IMR-90 (cell line): ENCODE data around the gene ASCL3. TPM values are rescaled to one million over a fixed set of nuclear protein-coding genes. Genes with fewer than 3 reads are reported as not detected.

Source experiments
- ATAC-seq: fragments of 200-7000 bp; cut with Tn5 transposase; 2 replicates; pipeline ENCODE4 v1.9.1; 2020; ENCODE audit warnings: low read depth, mild to moderate bottlenecking, moderate library complexity
- BruUV-seq: library from RNA; stranded (reverse); fragments of 400-500 nt; replicated peaks from 2 replicates; lab custom pipeline; 2021; lab: Mats Ljungman, UMichigan
- CTCF ChIA-PET: fragments of 300-600 bp; formaldehyde crosslinking; extraction: SDS; loops from one replicate; lab custom pipeline; 2021; ENCODE audit warnings: antibody characterized with exemption; lab: Yijun Ruan, JAX
- POLR2A ChIA-PET: fragments of 300-600 bp; sonication (Branson Sonifier 250); formaldehyde crosslinking; loops from one replicate; lab custom pipeline; 2022; ENCODE audit warnings: antibody characterized with exemption; ENCODE audit not compliant: unreplicated experiment; lab: Charles Lee
- DNase-seq: peaks from one replicate; pipeline ENCODE4 v3.0.0; 2013
- H2AFZ ChIP-seq: replicated peaks from 2 replicates; pipeline ENCODE3; 2013; ENCODE audit warnings: low read length, mild to moderate bottlenecking; ENCODE audit not compliant: poor library complexity
- H2AK5ac ChIP-seq: 2 replicates; pipeline ENCODE4 v1.6.1; 2013; ENCODE audit warnings: low read depth, low read length, inconsistent platforms
- H2AK9ac ChIP-seq: replicated peaks from 2 replicates; pipeline ENCODE3; 2013; ENCODE audit warnings: mild to moderate bottlenecking, low read depth, low read length, moderate library complexity; ENCODE audit not compliant: poor library complexity
- H2BK120ac ChIP-seq: 2 replicates; pipeline ENCODE4 v1.6.1; 2013; ENCODE audit warnings: low read depth, low read length, inconsistent platforms
- H2BK15ac ChIP-seq: 3 replicates; pipeline ENCODE4 v1.6.1; 2013; ENCODE audit warnings: low read depth, low read length, inconsistent platforms
- H2BK20ac ChIP-seq: 2 replicates; pipeline ENCODE4 v1.6.1; 2013; ENCODE audit warnings: low read depth, mild to moderate bottlenecking, inconsistent platforms, low read length, moderate library complexity
- H2BK5ac ChIP-seq: 2 replicates; pipeline ENCODE4 v1.6.1; 2013; ENCODE audit warnings: mild to moderate bottlenecking, low read depth, low read length, inconsistent platforms; ENCODE audit not compliant: poor library complexity, severe bottlenecking
- H3K14ac ChIP-seq: replicated peaks from 2 replicates; pipeline ENCODE4 v1.6.1; 2013; ENCODE audit warnings: low read depth, low read length, inconsistent platforms
- H3K18ac ChIP-seq: 2 replicates; pipeline ENCODE4 v1.6.1; 2013; ENCODE audit warnings: low read depth, low read length, control low read depth
- H3K23ac ChIP-seq: 2 replicates; pipeline ENCODE4 v1.6.1; 2013; ENCODE audit warnings: low read depth, low read length, inconsistent platforms
- H3K27ac ChIP-seq: 2 replicates; pipeline ENCODE4 v1.5.1; 2013; ENCODE audit warnings: mild to moderate bottlenecking, control low read depth, low read length; ENCODE audit not compliant: insufficient read depth
- H3K27me3 ChIP-seq: 2 replicates; pipeline ENCODE4 v1.6.1; 2013; ENCODE audit warnings: low read length; ENCODE audit not compliant: control insufficient read depth, insufficient read depth
- H3K36me3 ChIP-seq: 2 replicates; pipeline ENCODE4 v1.6.1; 2013; ENCODE audit warnings: low read length, mixed read lengths; ENCODE audit not compliant: control insufficient read depth, insufficient read depth
- H3K4ac ChIP-seq: 2 replicates; pipeline ENCODE4 v1.6.1; 2013; ENCODE audit warnings: low read depth, low read length, inconsistent platforms
- H3K4me1 ChIP-seq: 2 replicates; pipeline ENCODE4 v1.6.1; 2013; ENCODE audit warnings: low read length, mixed read lengths; ENCODE audit not compliant: control insufficient read depth, insufficient read depth
- H3K4me2 ChIP-seq: 2 replicates; pipeline ENCODE4 v1.6.1; 2013; ENCODE audit warnings: low read depth, mild to moderate bottlenecking, control low read depth, low read length, moderate library complexity
- H3K4me3 ChIP-seq: 2 replicates; pipeline ENCODE4 v1.5.1; 2013; ENCODE audit warnings: low read depth, mild to moderate bottlenecking, control low read depth, low read length, moderate library complexity; ENCODE audit not compliant: insufficient read depth
- H3K56ac ChIP-seq: 2 replicates; pipeline ENCODE4 v1.6.1; 2013; ENCODE audit warnings: low read length, inconsistent platforms; ENCODE audit not compliant: insufficient read depth; ENCODE audit errors: extremely low read depth
- H3K79me1 ChIP-seq, 2 experiments: 2 replicates each; pipeline ENCODE4 v1.6.1; 2013; ENCODE audit warnings: low read length in 2 of 2, inconsistent platforms in 1 of 2, low read depth in 1 of 2
- H3K9ac ChIP-seq: 2 replicates; pipeline ENCODE4 v1.6.1; 2013; ENCODE audit warnings: low read depth, low read length, control low read depth
- H3K9me1 ChIP-seq: 2 replicates; pipeline ENCODE4 v1.6.1; 2013; ENCODE audit warnings: low read length, inconsistent platforms; ENCODE audit not compliant: insufficient read depth
- H3K9me3 ChIP-seq: 2 replicates; pipeline ENCODE4 v1.6.1; 2013; ENCODE audit warnings: low read length; ENCODE audit not compliant: control insufficient read depth, insufficient read depth
- H4K20me1 ChIP-seq: 2 replicates; pipeline ENCODE4 v1.6.1; 2013; ENCODE audit warnings: low read length, inconsistent platforms; ENCODE audit not compliant: insufficient read depth
- H4K5ac ChIP-seq: 2 replicates; pipeline ENCODE4 v1.6.1; 2013; ENCODE audit warnings: mild to moderate bottlenecking, low read depth, low read length, control low read depth
- H4K8ac ChIP-seq, 2 experiments: 2 replicates each; pipeline ENCODE4 v1.6.1; 2013; ENCODE audit warnings: low read depth in 2 of 2, low read length in 2 of 2, control low read depth in 1 of 2, inconsistent platforms in 1 of 2
- H4K91ac ChIP-seq: 2 replicates; pipeline ENCODE4 v1.6.1; 2013; ENCODE audit warnings: low read depth, low read length, inconsistent platforms; ENCODE audit not compliant: insufficient read depth
- BHLHE40 ChIP-seq: fragments of 150-350 bp; IDR thresholded peaks from 2 replicates; pipeline ENCODE4 v1.6.1; 2016; ENCODE audit warnings: mild to moderate bottlenecking, low read depth, low read length
- CEBPB ChIP-seq: IDR thresholded peaks from 2 replicates; pipeline ENCODE4 v1.6.1; 2012; ENCODE audit warnings: low read depth, low read length, improper control_type of control experiment
- CHD1 ChIP-seq: IDR thresholded peaks from 2 replicates; pipeline ENCODE4 v1.6.1; 2012; ENCODE audit warnings: low read depth, low read length, improper control_type of control experiment
- ELK1 ChIP-seq: fragments of 150-350 bp; IDR thresholded peaks from 2 replicates; pipeline ENCODE4 v1.6.1; 2016; ENCODE audit warnings: low read depth, mild to moderate bottlenecking, low read length, moderate library complexity, borderline replicate concordance
- FOS ChIP-seq: fragments of 150-350 bp; IDR thresholded peaks from 2 replicates; pipeline ENCODE4 v1.6.1; 2016; ENCODE audit warnings: low read depth, low read length
- MAFK ChIP-seq: IDR thresholded peaks from 2 replicates; pipeline ENCODE4 v1.6.1; 2012; ENCODE audit warnings: low read depth, low read length, improper control_type of control experiment
- MAZ ChIP-seq: IDR thresholded peaks from 2 replicates; pipeline ENCODE4 v1.6.1; 2012; ENCODE audit warnings: low read depth, mild to moderate bottlenecking, low read length, improper control_type of control experiment, moderate library complexity, borderline replicate concordance
- MXI1 ChIP-seq: IDR thresholded peaks from 2 replicates; pipeline ENCODE4 v1.6.1; 2012; ENCODE audit warnings: low read depth, mild to moderate bottlenecking, low read length, moderate library complexity, borderline replicate concordance
- NFE2L2 ChIP-seq: fragments of 150-350 bp; IDR thresholded peaks from 2 replicates; pipeline ENCODE4 v1.6.1; 2016; ENCODE audit warnings: low read depth, mild to moderate bottlenecking, low read length
- POLR2A ChIP-seq: IDR thresholded peaks from 2 replicates; pipeline ENCODE4 v1.6.1; 2012; ENCODE audit warnings: mild to moderate bottlenecking, low read depth, low read length
- RAD21 ChIP-seq: IDR thresholded peaks from 2 replicates; pipeline ENCODE4 v1.6.1; 2012; ENCODE audit warnings: low read length, improper control_type of control experiment
- RCOR1 ChIP-seq: IDR thresholded peaks from 2 replicates; pipeline ENCODE4 v1.6.1; 2012; ENCODE audit warnings: mild to moderate bottlenecking, low read length, improper control_type of control experiment; ENCODE audit not compliant: insufficient replicate concordance
- RFX5 ChIP-seq: IDR thresholded peaks from 2 replicates; pipeline ENCODE4 v1.8.0; 2012; ENCODE audit warnings: low read depth, mild to moderate bottlenecking, low read length, moderate library complexity
- SMC3 ChIP-seq: fragments of 150-350 bp; IDR thresholded peaks from 2 replicates; pipeline ENCODE4 v1.6.1; 2016; ENCODE audit warnings: low read depth, mild to moderate bottlenecking, antibody characterized with exemption, low read length, moderate library complexity
- USF2 ChIP-seq: fragments of 150-350 bp; IDR thresholded peaks from 2 replicates; pipeline ENCODE4 v1.6.1; 2017; ENCODE audit warnings: mild to moderate bottlenecking, antibody characterized with exemption, low read length, low read depth
- WGBS, 2 experiments: methylation state at CpG; one replicate each; pipeline versions ENCODE4 v1.1.5 to v1.1.7; 2013; ENCODE audit warnings: missing lambda C conversion rate in 2 of 2; ENCODE audit not compliant: insufficient read length in 1 of 2; ENCODE audit errors: extremely low coverage in 2 of 2; 5-methylcytosine and 5-hydroxymethylcytosine counted together
- dilution Hi-C: fragments of 300-500 bp; cut with HindIII; formaldehyde crosslinking; loops from one replicate; pipeline ENCODE4 v1.14.3; 2018; ENCODE audit warnings: low sequenced_read_pairs; ENCODE audit not compliant: unreplicated experiment
- in situ Hi-C: fragments of 300-500 bp; cut with MboI; formaldehyde crosslinking; loops from 3 replicates; pipeline ENCODE4 v1.14.3; 2019; ENCODE audit warnings: low sequenced_read_pairs, inconsistent platforms, mixed read lengths
- intact Hi-C: fragments of 100-400 bp; cut with micrococcal nuclease; formaldehyde crosslinking; loops from 2 replicates; pipeline ENCODE4 v1.10.0; 2022
- polyA plus RNA-seq, 3 experiments: library from polyadenylated mRNA; depleted of rRNA; stranded (reverse); fragments of >200 nt; gene quantifications; 2 replicates each; pipeline ENCODE4 v1.2.3, GENCODE V29; 2012; ENCODE audit warnings: low replicate concordance in 1 of 3
- total RNA-seq: library from RNA; depleted of rRNA; stranded (reverse); fragments of >200 nt; gene quantifications from 2 replicates; pipeline ENCODE4 v1.2.3, GENCODE V29; 2012
- TF ChIP-seq, protein P1 (sequence below): conservative IDR thresholded peaks from 2 replicates; pipeline ENCODE4 v1.5.1; 2012; ENCODE audit warnings: mild to moderate bottlenecking, low read depth, low read length, improper control_type of control experiment

ASCL3 gene
- total and polyA plus RNA-seq, 2 of the 4 experiments (the other 2 are of a cell fraction) = not detected

DNA sequence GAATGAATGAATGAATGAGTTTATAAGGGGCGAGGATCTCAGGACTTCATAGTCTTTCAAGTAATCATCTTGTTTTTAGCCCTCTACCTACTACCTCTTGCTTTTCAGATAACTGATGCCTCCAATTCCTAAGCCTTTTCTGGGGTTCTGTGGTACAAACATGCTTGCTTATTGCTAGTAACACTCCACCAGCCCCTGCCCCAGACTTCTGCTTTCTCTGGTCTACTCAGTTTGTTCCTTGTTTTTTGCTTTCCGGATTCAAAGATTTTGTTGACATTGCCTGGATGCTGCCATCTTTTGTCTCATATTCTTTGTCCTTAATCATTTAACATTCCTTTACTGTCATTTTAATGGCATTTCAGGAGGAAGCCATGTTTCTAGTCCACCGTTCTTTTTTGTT is 30.3 kb upstream of the ASCL3 start:
- no peak overlapping the region for H3K9ac ChIP-seq
- H3K9me1 ChIP-seq = no peaks in the 10 kb centered on the region
- no peak overlapping the region for H2AFZ ChIP-seq
- H3K4me3 ChIP-seq = no peak overlapping the region
- no peak overlapping the region for H3K23ac ChIP-seq
- no TSS peak for BruUV-seq
- H4K5ac ChIP-seq = no peak overlapping the region
- H3K9me3 ChIP-seq = no peaks in the 10 kb centered on the region
- no peak for ATAC-seq
- no peak overlapping the region for H2BK5ac ChIP-seq
- no peak overlapping the region for H3K18ac ChIP-seq
- H3K56ac ChIP-seq = no peak overlapping the region
- no peak overlapping the region for H4K8ac ChIP-seq
- no peaks in the 10 kb centered on the region for H3K4me1 ChIP-seq
- in situ Hi-C loops = loop anchor here (25.0 kb wide), 1 partner anchor 736 kb away; no protein-coding TSS in a partner anchor
- H4K91ac ChIP-seq = no peak overlapping the region
- H2AK5ac ChIP-seq = no peak overlapping the region
- no CpG with 5 or more reads among the region's 3 CpGs for WGBS, 2 experiments
- H3K4ac ChIP-seq = no peak overlapping the region
- dilution Hi-C loops = no loop called here
- H2AK9ac ChIP-seq = no peak overlapping the region
- H2BK15ac ChIP-seq = no peak overlapping the region
- H3K36me3 ChIP-seq = no peaks in the 10 kb centered on the region
- intact Hi-C loops = no loop called here
- no peak overlapping the region for H3K14ac ChIP-seq
- no peaks in the 10 kb centered on the region for H4K20me1 ChIP-seq
- no peak for DNase-seq
- H3K4me2 ChIP-seq = no peak overlapping the region
- H3K79me1 ChIP-seq = no peaks in the 10 kb centered on the region
- CTCF ChIA-PET = no interaction called here
- POLR2A ChIA-PET = no interaction called here
- H3K27me3 ChIP-seq = no peaks in the 10 kb centered on the region
- TF ChIP-seq MAZ (no peak), CHD1 (no peak), ELK1 (no peak), NFE2L2 (no peak), USF2 (no peak), FOS (no peak), POLR2A (no peak), SMC3 (no peak), RCOR1 (no peak), MXI1 (no peak), CEBPB (no peak), BHLHE40 (no peak), RFX5 (no peak), MAFK (no peak), RAD21 (no peak)
- TF ChIP-seq, protein P1, sequence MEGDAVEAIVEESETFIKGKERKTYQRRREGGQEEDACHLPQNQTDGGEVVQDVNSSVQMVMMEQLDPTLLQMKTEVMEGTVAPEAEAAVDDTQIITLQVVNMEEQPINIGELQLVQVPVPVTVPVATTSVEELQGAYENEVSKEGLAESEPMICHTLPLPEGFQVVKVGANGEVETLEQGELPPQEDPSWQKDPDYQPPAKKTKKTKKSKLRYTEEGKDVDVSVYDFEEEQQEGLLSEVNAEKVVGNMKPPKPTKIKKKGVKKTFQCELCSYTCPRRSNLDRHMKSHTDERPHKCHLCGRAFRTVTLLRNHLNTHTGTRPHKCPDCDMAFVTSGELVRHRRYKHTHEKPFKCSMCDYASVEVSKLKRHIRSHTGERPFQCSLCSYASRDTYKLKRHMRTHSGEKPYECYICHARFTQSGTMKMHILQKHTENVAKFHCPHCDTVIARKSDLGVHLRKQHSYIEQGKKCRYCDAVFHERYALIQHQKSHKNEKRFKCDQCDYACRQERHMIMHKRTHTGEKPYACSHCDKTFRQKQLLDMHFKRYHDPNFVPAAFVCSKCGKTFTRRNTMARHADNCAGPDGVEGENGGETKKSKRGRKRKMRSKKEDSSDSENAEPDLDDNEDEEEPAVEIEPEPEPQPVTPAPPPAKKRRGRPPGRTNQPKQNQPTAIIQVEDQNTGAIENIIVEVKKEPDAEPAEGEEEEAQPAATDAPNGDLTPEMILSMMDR = no peak
- H2BK20ac ChIP-seq = no peak overlapping the region
- no peak overlapping the region for H2BK120ac ChIP-seq
- H3K27ac ChIP-seq = no peak overlapping the region
